Erythroblast (primary cell): ENCODE measurements around the gene L3MBTL4.

ENCODE experiments used
- GATA1 ChIP-seq: IDR thresholded peaks from 2 replicates; pipeline ENCODE4 v1.6.1; 2011; ENCODE audit warnings: low read depth, mild to moderate bottlenecking, control low read depth, low read length, moderate library complexity
- POLR2A ChIP-seq: IDR thresholded peaks from 2 replicates; pipeline ENCODE4 v1.6.1; 2011; ENCODE audit warnings: mild to moderate bottlenecking, low read length

- TF ChIP-seq POLR2A: no peak
- TF ChIP-seq GATA1: no peak
Measured at GRCh38 chr18:6018671-6019070, 396.0 kb downstream of the L3MBTL4 start.
